SK-N-MC (cell line): ENCODE measurements around the gene DSN1.

Source experiments
- DNase-seq: peaks from one replicate; pipeline ENCODE4 v3.0.0-alpha.2; 2011; ENCODE audit warnings: low read depth, low spot score
- H3K27ac ChIP-seq: fragments of 200-600 bp; sonication (generic); 2 replicates; pipeline ENCODE4 v1.5.1; 2016; ENCODE audit warnings: mixed run types
- H3K36me3 ChIP-seq: fragments of 200-600 bp; sonication (generic); 2 replicates; pipeline ENCODE4 v1.6.1; 2017; ENCODE audit warnings: antibody characterized with exemption, low read length, mixed read lengths; ENCODE audit not compliant: insufficient read depth
- H3K4me3 ChIP-seq: fragments of 200-600 bp; sonication (generic); 2 replicates; pipeline ENCODE4 v1.5.1; 2016
- H3K9ac ChIP-seq: fragments of 200-600 bp; sonication (generic); 2 replicates; pipeline ENCODE4 v1.8.0; 2017; ENCODE audit warnings: mixed run types, mixed read lengths; ENCODE audit not compliant: insufficient read length
- H3K9me3 ChIP-seq: fragments of 200-600 bp; sonication (generic); 2 replicates; pipeline ENCODE4 v1.6.1; 2017; ENCODE audit warnings: low read depth, mild to moderate bottlenecking, antibody characterized with exemption, low read length, moderate library complexity, mixed read lengths
- EZH2 ChIP-seq: fragments of 200-600 bp; sonication (generic); IDR thresholded peaks from one replicate; pipeline ENCODE4 v1.6.1; 2017; ENCODE audit warnings: antibody characterized with exemption
- FOXP2 ChIP-seq: optimal IDR thresholded peaks from 2 replicates; pipeline ENCODE3; 2011; ENCODE audit warnings: mild to moderate bottlenecking, moderate library complexity; ENCODE audit not compliant: insufficient read depth; ENCODE audit errors: extremely low read length, control extremely low read depth
- POLR2AphosphoS5 ChIP-seq: IDR thresholded peaks from 2 replicates; pipeline ENCODE4 v1.6.1; 2012; ENCODE audit warnings: mild to moderate bottlenecking, low read depth, low read length, borderline replicate concordance

The DSN1 gene

GRCh38 chr20:36773597-36774390 is at the start of gene DSN1:
DSN1 (minus strand) TSS chr20:36773763; CDS start chr20:36771458, 2,305 bp downstream.
- H3K4me3 ChIP-seq = peak within 1 kb of the TSS; percentile 95
- TF ChIP-seq FOXP2 (no peak), EZH2 (no peak), POLR2AphosphoS5 (peak; percentile 95)
- H3K27ac ChIP-seq = peak within 1 kb of the TSS; percentile 75
- peak; percentile 74 for DNase-seq
- H3K9me3 ChIP-seq = no peaks in the 10 kb centered on the region
- peaks cover 14% of the 10 kb centered on the region; the same call in 1 of the 2 replicates for H3K36me3 ChIP-seq
- peak within 1 kb of the TSS; percentile 96 for H3K9ac ChIP-seq

- no peak for DNase-seq
- Histone ChIP-seq H3K9me3 (no peaks in the 10 kb centered on the region), H3K27ac (no peak overlapping the region), H3K9ac (no peak overlapping the region), H3K4me3 (no peak overlapping the region), H3K36me3 (peaks cover under 1% of the 10 kb centered on the region; the same call in 1 of the 2 replicates)
- TF ChIP-seq FOXP2 (no peak), POLR2AphosphoS5 (no peak), EZH2 (no peak)
Observed at GRCh38 chr20:36823121-36823520, 49.6 kb upstream of the DSN1 start.

GRCh38 chr20:36821964-36822437 is 48.4 kb upstream of the DSN1 start:
- H3K9ac ChIP-seq = no peak overlapping the region
- H3K36me3 ChIP-seq = no peaks in the 10 kb centered on the region
- no peak overlapping the region for H3K4me3 ChIP-seq
- DNase-seq = no peak
- H3K27ac ChIP-seq = no peak overlapping the region
- H3K9me3 ChIP-seq = no peaks in the 10 kb centered on the region
- TF ChIP-seq EZH2 (no peak), POLR2AphosphoS5 (no peak), FOXP2 (no peak)

GRCh38 chr20:36820928-36821327 is 47.4 kb upstream of the DSN1 start:
- Histone ChIP-seq H3K27ac (no peak overlapping the region), H3K4me3 (no peak overlapping the region), H3K9ac (no peak overlapping the region), H3K36me3 (no peaks in the 10 kb centered on the region; the same call in 1 of the 2 replicates), H3K9me3 (no peaks in the 10 kb centered on the region)
- DNase-seq = no peak
- TF ChIP-seq POLR2AphosphoS5 (no peak), FOXP2 (no peak), EZH2 (no peak)

- 0 out of 2 replicates have a peak overlapping the region, but pooled peaks have one; percentile 25 for H3K27ac ChIP-seq
- no peak overlapping the region for H3K9ac ChIP-seq
- H3K4me3 ChIP-seq = no peak overlapping the region
- no peak for TF ChIP-seq EZH2
- no peak for TF ChIP-seq FOXP2
- TF ChIP-seq POLR2AphosphoS5 = no peak
- no peaks in the 10 kb centered on the region; the same call in 1 of the 2 replicates for H3K36me3 ChIP-seq
- no peaks in the 10 kb centered on the region for H3K9me3 ChIP-seq
- no peak for DNase-seq
Observed at GRCh38 chr20:36820073-36820472, 46.5 kb upstream of the DSN1 start.

- H3K9ac ChIP-seq = no peak overlapping the region
- no peak for DNase-seq
- TF ChIP-seq FOXP2 = no peak
- no peak for TF ChIP-seq POLR2AphosphoS5
- no peak for TF ChIP-seq EZH2
- no peaks in the 10 kb centered on the region for H3K9me3 ChIP-seq
- no peaks in the 10 kb centered on the region; the same call in 1 of the 2 replicates for H3K36me3 ChIP-seq
- 0 out of 2 replicates have a peak overlapping the region, but pooled peaks have one; percentile 25 for H3K27ac ChIP-seq
- H3K4me3 ChIP-seq = no peak overlapping the region
Observed at GRCh38 chr20:36819659-36820058, 46.1 kb upstream of the DSN1 start.

GRCh38 chr20:36818861-36819260 is 45.3 kb upstream of the DSN1 start:
- no peak for DNase-seq
- H3K9me3 ChIP-seq = no peaks in the 10 kb centered on the region
- TF ChIP-seq FOXP2 (no peak), EZH2 (no peak), POLR2AphosphoS5 (no peak)
- H3K4me3 ChIP-seq = no peak overlapping the region
- H3K27ac ChIP-seq = no peak overlapping the region
- no peaks in the 10 kb centered on the region; the same call in 1 of the 2 replicates for H3K36me3 ChIP-seq
- H3K9ac ChIP-seq = no peak overlapping the region

- no peak overlapping the region for H3K9ac ChIP-seq
- TF ChIP-seq EZH2 = no peak
- no peaks in the 10 kb centered on the region for H3K9me3 ChIP-seq
- DNase-seq = no peak
- H3K27ac ChIP-seq = no peak overlapping the region
- no peak overlapping the region for H3K4me3 ChIP-seq
- H3K36me3 ChIP-seq = no peaks in the 10 kb centered on the region; the same call in 1 of the 2 replicates
Observed at GRCh38 chr20:36818185-36818584, 44.6 kb upstream of the DSN1 start.
